ENCODE data around the gene POLR1A.
A peak's percentile ranks its signal among the peaks of the same experiment; 100 is the strongest.

The POLR1A gene

DNA sequence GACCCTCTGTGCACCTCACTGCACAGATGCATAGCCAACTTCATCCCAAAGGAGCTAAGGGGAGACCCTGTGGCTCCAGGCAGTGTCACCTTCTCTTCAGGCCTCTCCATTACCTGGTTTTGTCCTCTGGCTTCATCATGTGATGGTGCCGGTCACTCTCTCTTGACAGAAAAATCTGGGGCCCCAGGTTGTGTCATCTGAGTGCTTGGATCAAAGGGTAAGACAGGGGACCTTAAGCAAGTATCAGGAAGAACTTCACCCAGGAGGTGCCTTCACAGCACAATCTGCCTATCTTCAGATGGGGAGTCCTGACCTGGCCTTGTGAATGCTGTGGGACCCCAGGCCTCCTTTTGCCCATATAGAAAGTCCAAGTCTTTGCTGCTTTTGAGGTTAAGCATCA, 104.4 kb downstream of the POLR1A start:
- Histone ChIP-seq H3K27ac (ENCODE audit: low read length) (no peak overlapping the region), H3K9ac (ENCODE audit: low read length) (no peak overlapping the region), H3K9me3 (ENCODE audit: insufficient read depth, low read length) (peaks cover 12% of the 10 kb centered on the region; the same call in 1 of the 2 replicates), H3K79me2 (ENCODE audit: low read length) (no peaks in the 10 kb centered on the region), H3K4me2 (ENCODE audit: low read length) (no peak overlapping the region), H3K4me3 (ENCODE audit: low read length) (no peak overlapping the region), H3K36me3 (replicated peaks; ENCODE audit: low read depth, low read length) (peaks cover 3% of the 10 kb centered on the region), H2AFZ (ENCODE audit: low read depth, low read length) (no peak overlapping the region), H4K20me1 (ENCODE audit: insufficient read depth, low read length) (no peaks in the 10 kb centered on the region), H3K27me3 (ENCODE audit: low read depth, low read length) (no peaks in the 10 kb centered on the region), H3K4me1 (ENCODE audit: low read length) (peaks cover 45% of the 10 kb centered on the region)
- TF ChIP-seq EZH2phosphoT487 (IDR thresholded peaks at IDR 0.05; ENCODE audit: low read depth) = no peak
- TF ChIP-seq, protein P1, sequence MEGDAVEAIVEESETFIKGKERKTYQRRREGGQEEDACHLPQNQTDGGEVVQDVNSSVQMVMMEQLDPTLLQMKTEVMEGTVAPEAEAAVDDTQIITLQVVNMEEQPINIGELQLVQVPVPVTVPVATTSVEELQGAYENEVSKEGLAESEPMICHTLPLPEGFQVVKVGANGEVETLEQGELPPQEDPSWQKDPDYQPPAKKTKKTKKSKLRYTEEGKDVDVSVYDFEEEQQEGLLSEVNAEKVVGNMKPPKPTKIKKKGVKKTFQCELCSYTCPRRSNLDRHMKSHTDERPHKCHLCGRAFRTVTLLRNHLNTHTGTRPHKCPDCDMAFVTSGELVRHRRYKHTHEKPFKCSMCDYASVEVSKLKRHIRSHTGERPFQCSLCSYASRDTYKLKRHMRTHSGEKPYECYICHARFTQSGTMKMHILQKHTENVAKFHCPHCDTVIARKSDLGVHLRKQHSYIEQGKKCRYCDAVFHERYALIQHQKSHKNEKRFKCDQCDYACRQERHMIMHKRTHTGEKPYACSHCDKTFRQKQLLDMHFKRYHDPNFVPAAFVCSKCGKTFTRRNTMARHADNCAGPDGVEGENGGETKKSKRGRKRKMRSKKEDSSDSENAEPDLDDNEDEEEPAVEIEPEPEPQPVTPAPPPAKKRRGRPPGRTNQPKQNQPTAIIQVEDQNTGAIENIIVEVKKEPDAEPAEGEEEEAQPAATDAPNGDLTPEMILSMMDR (IDR thresholded peaks at IDR 0.05; ENCODE audit: low read depth, low read length) = no peak

DNA sequence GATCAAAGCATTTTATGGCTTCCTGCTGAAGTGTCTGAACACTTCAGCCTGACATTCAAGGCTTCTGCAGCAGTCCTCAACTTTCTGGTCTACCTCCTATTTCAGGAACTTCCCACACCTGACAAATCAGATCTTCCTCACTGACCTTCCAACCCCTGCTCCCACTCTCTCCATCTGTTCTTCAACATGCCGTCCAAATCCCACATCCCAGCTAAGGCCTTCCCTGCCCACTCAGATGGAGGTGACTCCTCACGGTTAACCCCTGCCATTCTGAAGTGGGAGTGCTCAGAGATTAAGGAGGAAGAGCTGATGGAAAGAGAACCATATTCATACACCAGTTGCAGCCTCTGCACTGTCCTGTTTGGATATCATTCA, 104.8 kb downstream of the POLR1A start:
- Histone ChIP-seq H3K4me2 (ENCODE audit: low read length) (no peak overlapping the region), H4K20me1 (ENCODE audit: insufficient read depth, low read length) (no peaks in the 10 kb centered on the region), H3K27me3 (ENCODE audit: low read depth, low read length) (no peaks in the 10 kb centered on the region), H3K9me3 (ENCODE audit: insufficient read depth, low read length) (peaks cover 9% of the 10 kb centered on the region; the same call in 1 of the 2 replicates), H2AFZ (ENCODE audit: low read depth, low read length) (no peak overlapping the region), H3K4me3 (ENCODE audit: low read length) (no peak overlapping the region), H3K27ac (ENCODE audit: low read length) (no peak overlapping the region), H3K4me1 (ENCODE audit: low read length) (peaks cover 49% of the 10 kb centered on the region), H3K9ac (ENCODE audit: low read length) (no peak overlapping the region), H3K36me3 (replicated peaks; ENCODE audit: low read depth, low read length) (peaks cover under 1% of the 10 kb centered on the region), H3K79me2 (ENCODE audit: low read length) (no peaks in the 10 kb centered on the region)
- TF ChIP-seq, protein P1 (IDR thresholded peaks at IDR 0.05; ENCODE audit: low read depth, low read length) = no peak
- TF ChIP-seq EZH2phosphoT487 (IDR thresholded peaks at IDR 0.05; ENCODE audit: low read depth) = no peak

DNA sequence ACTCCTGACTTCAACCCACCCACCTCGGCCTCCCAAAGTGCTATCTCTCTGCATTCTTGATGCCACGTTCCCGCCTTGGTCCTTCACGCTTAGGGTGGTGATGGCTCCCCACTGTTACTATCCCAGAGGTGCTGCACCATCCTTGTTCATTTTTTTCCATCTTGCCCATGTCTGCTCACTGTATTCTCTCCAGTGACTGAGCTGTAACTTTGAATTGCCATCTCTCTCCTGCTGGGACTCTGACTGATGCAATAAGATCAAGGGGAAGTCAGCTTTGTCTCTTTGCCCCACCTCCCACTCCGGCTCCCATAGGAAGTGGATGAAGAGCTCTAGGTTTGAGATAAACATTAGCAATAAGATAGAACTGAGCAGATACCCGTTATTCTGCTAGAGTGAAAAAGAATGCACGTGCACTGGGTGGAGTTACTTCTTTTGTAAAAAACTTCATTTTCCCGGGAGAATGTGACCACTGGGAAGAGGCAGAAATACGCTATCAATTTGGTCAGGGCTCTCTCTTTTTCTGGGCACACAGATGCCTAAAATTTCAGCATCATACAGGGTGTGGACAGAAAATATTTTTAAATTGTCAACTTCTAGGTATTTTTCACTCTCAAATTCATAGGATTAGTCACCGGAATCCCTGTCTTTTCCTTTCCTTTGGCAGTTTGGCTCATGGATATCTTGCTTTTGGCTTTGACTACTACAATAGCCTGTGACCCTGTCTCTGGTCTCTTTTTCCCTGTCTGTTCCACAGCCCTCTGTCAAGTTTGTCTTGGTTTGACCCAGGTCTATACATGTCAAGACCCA, 105.4 kb downstream of the POLR1A start:
- H3K4me2 ChIP-seq (ENCODE audit: low read length) = no peak overlapping the region
- peaks cover 55% of the 10 kb centered on the region for H3K4me1 ChIP-seq (ENCODE audit: low read length)
- no peaks in the 10 kb centered on the region for H3K79me2 ChIP-seq (ENCODE audit: low read length)
- H3K27ac ChIP-seq (ENCODE audit: low read length) = no peak overlapping the region
- H3K4me3 ChIP-seq (ENCODE audit: low read length) = no peak overlapping the region
- TF ChIP-seq, protein P1 (IDR thresholded peaks at IDR 0.05; ENCODE audit: low read depth, low read length) = no peak
- no peak for TF ChIP-seq EZH2phosphoT487 (IDR thresholded peaks at IDR 0.05; ENCODE audit: low read depth)
- no peaks in the 10 kb centered on the region for H4K20me1 ChIP-seq (ENCODE audit: insufficient read depth, low read length)
- no peak overlapping the region for H2AFZ ChIP-seq (ENCODE audit: low read depth, low read length)
- peaks cover 4% of the 10 kb centered on the region; the same call in 1 of the 2 replicates for H3K9me3 ChIP-seq (ENCODE audit: insufficient read depth, low read length)
- no peak overlapping the region for H3K9ac ChIP-seq (ENCODE audit: low read length)
- H3K36me3 ChIP-seq (replicated peaks; ENCODE audit: low read depth, low read length) = no peaks in the 10 kb centered on the region
- H3K27me3 ChIP-seq (ENCODE audit: low read depth, low read length) = no peaks in the 10 kb centered on the region

DNA sequence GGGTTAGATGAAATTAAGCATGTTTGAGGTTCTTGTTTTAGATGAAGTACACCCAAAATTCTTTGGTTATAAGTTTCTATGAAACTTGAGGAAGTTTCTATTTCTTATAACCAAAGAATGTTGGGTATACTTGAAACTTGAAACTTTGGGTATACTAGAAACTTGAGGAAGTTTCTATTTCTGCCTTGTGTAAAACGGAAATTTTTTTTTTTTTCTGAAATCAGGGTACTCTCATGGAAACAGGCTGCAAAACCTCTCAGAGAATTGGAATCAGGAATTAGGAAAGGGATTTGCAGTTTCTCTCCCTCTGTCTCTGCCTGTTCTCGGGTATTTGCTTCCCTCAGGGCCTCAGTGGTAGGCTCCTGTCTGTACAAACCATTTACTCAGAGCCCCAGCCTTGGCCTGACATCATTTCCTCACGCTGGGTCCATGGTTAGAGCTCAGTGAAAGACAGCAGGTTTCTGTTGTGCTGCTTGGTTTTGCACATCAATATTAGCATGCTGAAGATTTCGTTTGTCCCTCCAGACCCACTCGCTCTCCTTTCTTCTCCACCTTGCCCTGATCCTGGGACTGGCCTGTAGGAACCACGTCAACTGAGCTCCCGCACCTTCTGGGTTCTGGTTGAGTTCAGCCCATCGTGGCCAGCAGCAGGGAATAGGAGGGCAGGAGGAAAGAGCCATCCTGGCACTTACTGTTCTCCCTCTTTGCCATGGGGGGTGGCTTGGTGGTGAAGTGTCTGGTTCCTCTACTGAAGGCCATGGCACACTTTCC, 106.4 kb downstream of the POLR1A start:
- H3K36me3 ChIP-seq (replicated peaks; ENCODE audit: low read depth, low read length) = no peaks in the 10 kb centered on the region
- peak overlapping the region; percentile 86 for H3K27ac ChIP-seq (ENCODE audit: low read length)
- H3K79me2 ChIP-seq (ENCODE audit: low read length) = no peaks in the 10 kb centered on the region
- H3K27me3 ChIP-seq (ENCODE audit: low read depth, low read length) = no peaks in the 10 kb centered on the region
- H3K4me1 ChIP-seq (ENCODE audit: low read length) = peaks cover 66% of the 10 kb centered on the region
- peak overlapping the region; percentile 50; the same call in 1 of the 2 replicates for H3K9ac ChIP-seq (ENCODE audit: low read length)
- peak overlapping the region; percentile 67 for H3K4me2 ChIP-seq (ENCODE audit: low read length)
- TF ChIP-seq, protein P1 (IDR thresholded peaks at IDR 0.05; ENCODE audit: low read depth, low read length) = no peak
- TF ChIP-seq EZH2phosphoT487 (IDR thresholded peaks at IDR 0.05; ENCODE audit: low read depth) = no peak
- H3K9me3 ChIP-seq (ENCODE audit: insufficient read depth, low read length) = no peaks in the 10 kb centered on the region
- H2AFZ ChIP-seq (ENCODE audit: low read depth, low read length) = peak overlapping the region; percentile 10; the same call in 1 of the 2 replicates
- no peaks in the 10 kb centered on the region for H4K20me1 ChIP-seq (ENCODE audit: insufficient read depth, low read length)
- peak overlapping the region; percentile 29 for H3K4me3 ChIP-seq (ENCODE audit: low read length)
